K562 (cell line): Measurements from ENCODE around the gene ANKRD16. TPM values are rescaled to one million over a fixed set of nuclear protein-coding genes. Genes with fewer than 3 reads are reported as not detected.

Source experiments
- EHMT2 ChIP-seq: fragments of 450-650 bp; IDR thresholded peaks from 2 replicates; pipeline ENCODE4 v1.6.1; 2018; ENCODE audit warnings: antibody characterized with exemption
- ELF1 ChIP-seq: fragments of 200-800 bp; sonication (Bioruptor generic); IDR thresholded peaks from 2 replicates; pipeline ENCODE4 v1.6.1; 2016; ENCODE audit warnings: missing genetic modification characterization, missing compliant biosample characterization
- ELF2 ChIP-seq: fragments of 250-450 bp; sonication (Bioruptor Pico); IDR thresholded peaks from 2 replicates; pipeline ENCODE4 v1.5.0; 2021; ENCODE audit warnings: mild to moderate bottlenecking
- HBP1 ChIP-seq: fragments of 450-650 bp; formaldehyde crosslinking; IDR thresholded peaks from 2 replicates; pipeline ENCODE4 v1.4.0; 2022; ENCODE audit warnings: missing genetic modification characterization
- NR1H2 ChIP-seq: sonication (generic); formaldehyde crosslinking; IDR thresholded peaks from 2 replicates; pipeline ENCODE4 v1.4.0; 2020; ENCODE audit warnings: mild to moderate bottlenecking, missing genetic modification reagents
- PHB ChIP-seq: fragments of 250-450 bp; sonication (Bioruptor Pico); IDR thresholded peaks from 2 replicates; pipeline ENCODE4 v1.5.0; 2021
- RBBP5 ChIP-seq: fragments of 200-600 bp; sonication (generic); IDR thresholded peaks from 2 replicates; pipeline ENCODE4 v1.6.1; 2012; ENCODE audit warnings: borderline replicate concordance, mild to moderate bottlenecking, low read length, control low read depth, inconsistent platforms; ENCODE audit not compliant: insufficient read depth, poor library complexity, severe bottlenecking
- RBM14 ChIP-seq: fragments of 200-400 bp; formaldehyde crosslinking; IDR thresholded peaks from 2 replicates; pipeline ENCODE4 v1.6.1; 2018; ENCODE audit warnings: low read depth, mild to moderate bottlenecking, low read length, moderate library complexity, borderline replicate concordance; ENCODE audit not compliant: insufficient read depth
- SAFB ChIP-seq: fragments of 200-400 bp; formaldehyde crosslinking; IDR thresholded peaks from 2 replicates; pipeline ENCODE4 v1.6.1; 2017; ENCODE audit warnings: low read depth, low read length, borderline replicate concordance
- SAP30 ChIP-seq: fragments of 200-600 bp; sonication (generic); IDR thresholded peaks from 2 replicates; pipeline ENCODE4 v1.6.1; 2012; ENCODE audit warnings: borderline replicate concordance, low read depth, mild to moderate bottlenecking, moderate library complexity, low read length, control low read depth, inconsistent platforms; ENCODE audit not compliant: insufficient read depth, poor library complexity, severe bottlenecking
- TCF3 ChIP-seq: sonication (generic); formaldehyde crosslinking; IDR thresholded peaks from 2 replicates; pipeline ENCODE4 v1.4.0; 2020; ENCODE audit warnings: mild to moderate bottlenecking, missing genetic modification reagents
- ZFX ChIP-seq: sonication (generic); formaldehyde crosslinking; IDR thresholded peaks from 2 replicates; pipeline ENCODE4 v1.8.0; 2022; ENCODE audit warnings: mild to moderate bottlenecking, missing genetic modification reagents, moderate library complexity
- ZNF79 ChIP-seq: fragments of 250-450 bp; sonication (Bioruptor Pico); IDR thresholded peaks from 2 replicates; pipeline ENCODE4 v1.4.0; 2020; ENCODE audit warnings: low read depth, mild to moderate bottlenecking, moderate library complexity
- polyA plus RNA-seq, 8 experiments: library from polyadenylated mRNA; depleted of rRNA in 4 of 8; stranded (reverse) in 5 of 8; unstranded in 3 of 8; fragments of >200 nt; fragmentation: Nextera tagmentation in 2 of 8; fragmentation: Illumina TruSeq in 1 of 8; extraction: Ambion mirVana in 2 of 8; extraction: Trizol in 1 of 8; gene quantifications; 2 replicates each; pipeline versions ENCODE4 v1.2.1 to v1.2.3, GENCODE V29; 2011 to 2014; ENCODE audit warnings: inconsistent platforms in 1 of 8, missing spikeins in 1 of 8
- total RNA-seq, 7 experiments: library from RNA; depleted of rRNA in 6 of 7; stranded (reverse); fragments of >200 nt in 6 of 7; fragmentation: Illumina TruSeq in 2 of 7; extraction: Trizol in 2 of 7; gene quantifications; 2 replicates each; pipeline versions ENCODE4 v1.2.1 to v1.2.3, GENCODE V29; 2011 to 2021; ENCODE audit warnings: low replicate concordance in 1 of 7

Gene ANKRD16
- total and polyA plus RNA-seq, 9 of the 15 experiments (the other 6 are each of a cell fraction or from before 2014, with no cell fraction given) = 1.5 to 16.0 (median 9.5) TPM

- TF ChIP-seq SAP30 (peak; percentile 12), ELF2 (CRISPR knock-in tag) (0 out of 2 replicates have a peak, but pooled peaks have one; percentile 26), TCF3 (CRISPR knock-in tag) (peak; percentile 11; the same call in 1 of the 2 replicates), ZFX (peak; percentile 76; the same call in 1 of the 2 replicates), NR1H2 (peak; percentile 97; the same call in 1 of the 2 replicates), SAFB (peak; percentile 47; the same call in 1 of the 2 replicates), PHB (peak; percentile 18; the same call in 1 of the 2 replicates), ZNF79 (no peak), RBM14 (peak; percentile 77; the same call in 1 of the 2 replicates), RBBP5 (peak; percentile 53), EHMT2 (no peak), ELF1 (tag) (no peak), HBP1 (CRISPR knock-in tag) (peak; percentile 58; the same call in 1 of the 2 replicates)
These were observed 76.7 kb downstream of the ANKRD16 start (continued) for GRCh38 chr10:5813091-5813340.
